Measurements from ENCODE around the gene COX7A2L.
"Not testable (repeated sequence)": the region's sequence is repeated elsewhere in the genome, so short reads cannot be mapped to it uniquely, and the experiment has no call there.

The COX7A2L gene

GRCh38 chr2:42382144-42382543 is 21.1 kb upstream of the COX7A2L start:
- Histone ChIP-seq H3K36me3 (ENCODE audit: control insufficient read depth, insufficient read depth, low read length) (no peaks in the 10 kb centered on the region), H3K4me1 (ENCODE audit: control insufficient read depth, insufficient read depth, low read length) (no peaks in the 10 kb centered on the region), H3K4me3 (ENCODE audit: low read length) (no peak overlapping the region), H3K9ac (ENCODE audit: low read length) (no peak overlapping the region), H3K27me3 (ENCODE audit: control insufficient read depth, insufficient read depth, low read length) (no peaks in the 10 kb centered on the region), H3K9me3 (ENCODE audit: control insufficient read depth, low read length) (no peaks in the 10 kb centered on the region)

DNA sequence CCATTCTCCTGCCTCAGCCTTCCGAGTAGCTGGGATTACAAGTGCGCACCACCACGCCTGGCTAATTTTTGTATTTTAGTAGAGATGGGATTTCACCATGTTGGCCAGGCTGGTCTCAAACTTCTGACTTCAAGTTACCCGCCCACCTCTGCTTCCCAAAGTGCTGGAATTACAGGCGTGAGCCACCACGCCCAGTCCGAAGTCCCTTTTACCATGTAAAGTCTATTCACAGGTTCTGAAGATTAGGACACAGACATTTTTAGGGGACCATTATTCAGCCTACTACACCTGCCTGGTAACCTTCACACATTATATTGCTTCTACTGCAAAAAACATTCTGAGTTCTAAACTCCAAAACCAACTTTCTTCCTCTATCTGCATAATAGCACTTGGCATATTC is 19.0 kb upstream of the COX7A2L start:
- not testable (repeated sequence) for H3K27me3 ChIP-seq (ENCODE audit: control insufficient read depth, insufficient read depth, low read length); H3K4me3 ChIP-seq (ENCODE audit: low read length); H3K4me1 ChIP-seq (ENCODE audit: control insufficient read depth, insufficient read depth, low read length); H3K9me3 ChIP-seq (ENCODE audit: control insufficient read depth, low read length); H3K36me3 ChIP-seq (ENCODE audit: control insufficient read depth, insufficient read depth, low read length); H3K9ac ChIP-seq (ENCODE audit: low read length)

- H3K9me3 ChIP-seq (ENCODE audit: control insufficient read depth, low read length): no peaks in the 10 kb centered on the region
- no peaks in the 10 kb centered on the region for H3K4me1 ChIP-seq (ENCODE audit: control insufficient read depth, insufficient read depth, low read length)
- no peaks in the 10 kb centered on the region for H3K27me3 ChIP-seq (ENCODE audit: control insufficient read depth, insufficient read depth, low read length)
Measured at GRCh38 chr2:42378415-42378814, 17.4 kb upstream of the COX7A2L start.

GRCh38 chr2:42376758-42377157 is 15.7 kb upstream of the COX7A2L start:
- Histone ChIP-seq H3K9me3 (ENCODE audit: control insufficient read depth, low read length) (no peaks in the 10 kb centered on the region), H3K4me1 (ENCODE audit: control insufficient read depth, insufficient read depth, low read length) (no peaks in the 10 kb centered on the region), H3K36me3 (ENCODE audit: control insufficient read depth, insufficient read depth, low read length) (no peaks in the 10 kb centered on the region), H3K4me3 (ENCODE audit: low read length) (no peak overlapping the region), H3K27me3 (ENCODE audit: control insufficient read depth, insufficient read depth, low read length) (no peaks in the 10 kb centered on the region), H3K9ac (ENCODE audit: low read length) (no peak overlapping the region)

More at GRCh38 chr2:42378415-42378814, 17.4 kb upstream of the COX7A2L start:
- Histone ChIP-seq H3K36me3 (ENCODE audit: control insufficient read depth, insufficient read depth, low read length) (no peaks in the 10 kb centered on the region), H3K9ac (ENCODE audit: low read length) (no peak overlapping the region), H3K4me3 (ENCODE audit: low read length) (no peak overlapping the region)

DNA sequence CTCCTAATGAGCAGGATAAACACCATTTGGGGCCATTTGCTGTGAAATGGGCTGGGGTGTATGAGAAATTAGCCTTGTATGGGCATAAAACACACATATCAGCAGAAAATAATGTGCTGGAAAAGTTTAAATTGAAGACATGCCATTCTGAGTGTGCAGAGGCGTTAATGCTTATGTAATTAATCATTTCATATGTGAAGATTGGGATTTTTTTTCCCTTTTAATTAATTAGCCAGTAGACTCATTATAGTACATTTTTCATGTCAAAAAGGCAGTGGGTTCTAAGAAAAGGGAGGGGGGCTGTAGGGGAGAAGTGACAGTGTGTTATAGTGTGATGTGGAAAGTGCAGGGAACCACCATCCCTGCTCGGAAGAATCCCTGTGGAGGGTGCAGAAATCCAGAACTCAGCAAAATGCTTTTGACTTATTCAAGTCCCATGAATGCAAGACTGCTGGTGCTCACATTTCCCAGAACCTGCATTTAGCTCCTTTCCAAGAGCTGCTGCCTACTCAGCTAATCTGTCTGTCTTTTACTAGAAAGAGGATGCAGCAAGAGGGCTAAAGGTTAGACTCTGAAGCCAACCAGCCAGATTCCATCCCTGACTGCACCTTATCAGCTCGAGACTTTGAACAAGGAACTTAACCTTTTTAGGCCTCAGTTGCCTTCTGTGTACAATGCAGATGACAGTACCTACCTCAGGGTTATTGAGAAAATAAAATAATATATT is 11.6 kb upstream of the COX7A2L start:
- Histone ChIP-seq H3K9ac (ENCODE audit: low read length) (no peak overlapping the region), H3K4me1 (ENCODE audit: control insufficient read depth, insufficient read depth, low read length) (peaks cover 17% of the 10 kb centered on the region), H3K27me3 (ENCODE audit: control insufficient read depth, insufficient read depth, low read length) (no peaks in the 10 kb centered on the region), H3K9me3 (ENCODE audit: control insufficient read depth, low read length) (no peaks in the 10 kb centered on the region), H3K36me3 (ENCODE audit: control insufficient read depth, insufficient read depth, low read length) (no peaks in the 10 kb centered on the region), H3K4me3 (ENCODE audit: low read length) (no peak overlapping the region)

DNA sequence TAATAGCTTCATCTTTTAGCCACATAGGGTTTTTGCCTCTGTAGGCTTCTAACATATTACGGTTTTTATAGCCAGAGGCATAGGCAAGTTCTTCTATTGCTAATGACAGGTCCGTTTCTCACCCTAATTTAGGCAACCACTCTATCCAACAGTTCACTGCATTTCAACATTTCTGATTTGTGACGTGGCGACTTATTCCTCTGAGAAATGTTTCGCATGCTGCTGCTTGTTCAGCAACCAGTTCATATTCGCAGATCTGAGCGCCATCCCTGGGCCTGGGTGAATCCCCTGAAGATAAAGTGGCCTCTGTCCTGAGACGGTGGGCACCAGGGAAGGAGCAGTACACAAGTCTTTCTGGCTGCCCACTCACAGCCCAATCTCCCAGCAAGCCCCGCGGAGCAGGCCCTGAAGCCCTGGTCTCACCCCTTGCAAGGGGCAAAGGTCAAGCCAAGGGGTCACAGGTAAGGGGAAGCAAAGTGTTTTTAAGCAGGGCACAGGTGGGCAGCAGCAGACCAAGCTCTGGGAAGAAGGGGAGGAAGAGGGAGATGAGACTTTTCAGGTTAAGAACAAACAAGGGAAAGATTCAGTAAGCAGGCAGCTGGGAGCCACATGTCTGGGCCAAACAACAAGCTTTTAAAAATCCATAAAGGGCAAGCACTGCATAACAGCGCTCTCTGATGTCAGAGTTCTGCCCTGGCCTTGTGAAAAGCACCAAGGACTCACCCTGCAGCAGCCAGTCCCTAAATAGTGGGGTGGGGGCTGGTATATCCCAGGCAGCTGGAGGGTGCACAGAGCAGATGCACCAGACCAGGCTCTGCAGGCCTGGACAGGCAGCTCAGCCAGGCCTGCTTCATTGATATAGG is 10.8 kb upstream of the COX7A2L start:
- no peaks in the 10 kb centered on the region for H3K27me3 ChIP-seq (ENCODE audit: control insufficient read depth, insufficient read depth, low read length)
- H3K9ac ChIP-seq (ENCODE audit: low read length): no peak overlapping the region
- H3K36me3 ChIP-seq (ENCODE audit: control insufficient read depth, insufficient read depth, low read length): no peaks in the 10 kb centered on the region
- H3K9me3 ChIP-seq (ENCODE audit: control insufficient read depth, low read length): no peaks in the 10 kb centered on the region
- no peak overlapping the region for H3K4me3 ChIP-seq (ENCODE audit: low read length)
- H3K4me1 ChIP-seq (ENCODE audit: control insufficient read depth, insufficient read depth, low read length): peaks cover 17% of the 10 kb centered on the region

DNA sequence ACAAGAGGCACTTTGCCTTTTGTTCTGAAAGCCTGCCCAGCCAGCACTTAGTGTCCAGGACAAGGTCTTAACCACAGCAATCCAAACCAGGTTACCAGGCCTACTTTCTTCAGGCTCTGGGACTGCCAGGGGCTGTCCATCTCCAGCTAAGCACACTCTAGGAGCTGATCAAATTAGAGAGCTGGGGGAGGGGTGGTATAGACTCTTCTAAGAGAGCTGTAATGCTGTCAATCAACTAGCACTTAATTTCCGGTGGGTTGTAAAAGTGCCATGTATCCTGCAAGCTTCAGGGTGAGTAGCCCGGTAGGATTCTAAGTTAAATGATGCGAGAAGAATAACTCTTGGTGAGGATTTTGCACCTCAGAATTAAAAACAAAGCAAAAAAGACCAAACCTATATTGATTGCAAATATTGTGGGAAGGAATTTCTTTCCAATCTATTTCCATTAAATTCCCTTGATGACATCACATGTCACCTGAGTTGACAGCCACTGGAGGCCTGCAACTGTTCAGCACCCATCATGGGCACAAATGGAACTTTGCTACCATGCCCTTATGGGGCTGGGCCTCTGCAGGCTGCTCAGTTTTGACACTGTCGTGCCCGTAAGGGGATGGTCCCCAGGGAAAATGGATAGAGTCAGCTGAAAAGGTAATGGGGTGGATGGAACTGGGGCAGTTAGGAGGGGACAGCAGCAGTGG is 8.7 kb upstream of the COX7A2L start:
- Histone ChIP-seq H3K36me3 (ENCODE audit: control insufficient read depth, insufficient read depth, low read length) (no peaks in the 10 kb centered on the region), H3K27me3 (ENCODE audit: control insufficient read depth, insufficient read depth, low read length) (no peaks in the 10 kb centered on the region), H3K9me3 (ENCODE audit: control insufficient read depth, low read length) (no peaks in the 10 kb centered on the region), H3K9ac (ENCODE audit: low read length) (no peak overlapping the region), H3K4me1 (ENCODE audit: control insufficient read depth, insufficient read depth, low read length) (peaks cover 17% of the 10 kb centered on the region), H3K4me3 (ENCODE audit: low read length) (no peak overlapping the region)

DNA sequence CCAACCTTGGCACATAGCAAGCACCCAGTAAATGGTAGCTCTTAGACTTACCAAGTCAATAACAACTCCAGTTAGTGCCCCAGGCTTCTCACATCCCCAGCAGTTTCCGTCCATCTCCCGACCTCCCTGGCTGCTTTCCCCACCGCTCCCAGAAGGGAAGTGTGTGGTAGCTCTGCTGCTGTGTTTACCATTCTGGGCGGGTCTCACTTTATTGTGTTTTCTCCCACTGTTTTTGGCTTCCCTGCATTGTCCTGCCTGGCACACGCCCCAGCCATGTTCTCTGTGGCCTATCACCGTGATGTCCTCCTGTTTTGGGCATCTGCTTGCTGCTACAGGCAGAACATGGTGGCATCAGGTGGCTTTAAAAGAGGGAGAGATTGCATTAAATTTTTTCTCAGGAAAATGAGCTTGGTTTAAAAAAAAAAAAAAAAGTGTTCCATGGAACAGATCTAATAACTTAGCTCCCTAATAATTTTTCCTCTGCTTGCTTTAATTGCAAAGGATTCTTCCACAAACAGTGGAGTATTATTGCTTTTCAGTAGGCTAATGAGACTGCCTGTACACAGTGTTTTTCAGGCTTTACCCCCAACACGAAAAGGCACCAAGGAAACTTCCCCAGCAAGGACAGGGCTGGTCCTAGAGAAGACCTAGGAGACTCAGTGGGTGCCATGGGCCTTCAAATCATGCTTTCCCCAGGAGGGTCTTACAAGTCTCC is 8.0 kb upstream of the COX7A2L start:
- Histone ChIP-seq H3K4me3 (ENCODE audit: low read length) (no peak overlapping the region), H3K9ac (ENCODE audit: low read length) (no peak overlapping the region), H3K4me1 (ENCODE audit: control insufficient read depth, insufficient read depth, low read length) (peaks cover 17% of the 10 kb centered on the region), H3K36me3 (ENCODE audit: control insufficient read depth, insufficient read depth, low read length) (no peaks in the 10 kb centered on the region), H3K9me3 (ENCODE audit: control insufficient read depth, low read length) (no peaks in the 10 kb centered on the region), H3K27me3 (ENCODE audit: control insufficient read depth, insufficient read depth, low read length) (no peaks in the 10 kb centered on the region)

DNA sequence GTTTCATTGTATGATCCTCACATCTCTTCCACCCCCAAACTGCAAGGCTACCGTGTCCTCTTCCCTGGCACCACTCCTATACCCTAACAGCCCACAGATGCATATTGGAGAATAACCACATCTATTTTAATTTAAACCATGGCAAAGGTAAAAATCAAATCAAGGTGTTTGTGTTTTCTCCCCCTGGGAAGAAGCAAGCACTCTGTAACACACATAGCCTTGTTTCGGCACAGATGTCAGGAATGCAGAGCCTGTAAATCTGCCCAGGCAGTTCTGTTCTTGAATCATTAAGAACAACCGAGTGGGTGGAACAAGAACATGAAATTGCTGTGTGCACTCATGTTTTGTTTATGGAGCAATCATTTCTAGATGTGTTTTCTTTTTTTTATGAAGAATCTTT is 6.8 kb upstream of the COX7A2L start:
- Histone ChIP-seq H3K9me3 (ENCODE audit: control insufficient read depth, low read length) (no peaks in the 10 kb centered on the region), H3K36me3 (ENCODE audit: control insufficient read depth, insufficient read depth, low read length) (no peaks in the 10 kb centered on the region), H3K4me3 (ENCODE audit: low read length) (no peak overlapping the region), H3K4me1 (ENCODE audit: control insufficient read depth, insufficient read depth, low read length) (peaks cover 17% of the 10 kb centered on the region), H3K9ac (ENCODE audit: low read length) (no peak overlapping the region), H3K27me3 (ENCODE audit: control insufficient read depth, insufficient read depth, low read length) (no peaks in the 10 kb centered on the region)

- Histone ChIP-seq H3K4me1 (ENCODE audit: control insufficient read depth, insufficient read depth, low read length) (peaks cover 17% of the 10 kb centered on the region), H3K9me3 (ENCODE audit: control insufficient read depth, low read length) (no peaks in the 10 kb centered on the region), H3K36me3 (ENCODE audit: control insufficient read depth, insufficient read depth, low read length) (no peaks in the 10 kb centered on the region), H3K27me3 (ENCODE audit: control insufficient read depth, insufficient read depth, low read length) (no peaks in the 10 kb centered on the region), H3K4me3 (ENCODE audit: low read length) (no peak overlapping the region), H3K9ac (ENCODE audit: low read length) (no peak overlapping the region)
Measured at GRCh38 chr2:42366411-42366810, 5.4 kb upstream of the COX7A2L start.

- no peaks in the 10 kb centered on the region for H3K9me3 ChIP-seq (ENCODE audit: control insufficient read depth, low read length)
- H3K4me1 ChIP-seq (ENCODE audit: control insufficient read depth, insufficient read depth, low read length): peaks cover 21% of the 10 kb centered on the region
- no peaks in the 10 kb centered on the region for H3K27me3 ChIP-seq (ENCODE audit: control insufficient read depth, insufficient read depth, low read length)
- H3K4me3 ChIP-seq (ENCODE audit: low read length): no peak overlapping the region
- H3K9ac ChIP-seq (ENCODE audit: low read length): no peak overlapping the region
- H3K36me3 ChIP-seq (ENCODE audit: control insufficient read depth, insufficient read depth, low read length): no peaks in the 10 kb centered on the region
Measured at GRCh38 chr2:42364658-42365057, 3.6 kb upstream of the COX7A2L start.

All from mucosa of stomach (tissue), 1 donor.